Upper lobe of left lung (tissue), 4 donors: ENCODE results near the gene TMEM178B.

Experiments
- EP300 ChIP-seq, 4 donors: sonication (generic); formaldehyde crosslinking; IDR thresholded peaks; one replicate each; pipeline ENCODE4 v1.5.1; 2017; ENCODE audit warnings: antibody characterized with exemption in 4 of 4, control low read depth in 2 of 4
- POLR2A ChIP-seq, 4 donors: fragments of 450-650 bp; IDR thresholded peaks; one replicate each; pipeline ENCODE4 v1.5.1; 2016 to 2017; ENCODE audit warnings: antibody characterized with exemption in 4 of 4, mild to moderate bottlenecking in 2 of 4
- POLR2AphosphoS5 ChIP-seq, 2 donors: sonication (generic); formaldehyde crosslinking; IDR thresholded peaks; one replicate each; pipeline ENCODE4 v1.5.1; 2017; ENCODE audit warnings: antibody characterized with exemption in 2 of 2
- TF ChIP-seq, protein P1 (sequence below), 6 experiments: fragments of 450-650 bp in 4 of 6; fragments of 200-600 bp in 2 of 6; sonication (generic) in 2 of 6; IDR thresholded peaks; one replicate each; pipeline ENCODE4 v1.5.1; 2016 to 2019; ENCODE audit warnings: antibody characterized with exemption in 6 of 6

DNA sequence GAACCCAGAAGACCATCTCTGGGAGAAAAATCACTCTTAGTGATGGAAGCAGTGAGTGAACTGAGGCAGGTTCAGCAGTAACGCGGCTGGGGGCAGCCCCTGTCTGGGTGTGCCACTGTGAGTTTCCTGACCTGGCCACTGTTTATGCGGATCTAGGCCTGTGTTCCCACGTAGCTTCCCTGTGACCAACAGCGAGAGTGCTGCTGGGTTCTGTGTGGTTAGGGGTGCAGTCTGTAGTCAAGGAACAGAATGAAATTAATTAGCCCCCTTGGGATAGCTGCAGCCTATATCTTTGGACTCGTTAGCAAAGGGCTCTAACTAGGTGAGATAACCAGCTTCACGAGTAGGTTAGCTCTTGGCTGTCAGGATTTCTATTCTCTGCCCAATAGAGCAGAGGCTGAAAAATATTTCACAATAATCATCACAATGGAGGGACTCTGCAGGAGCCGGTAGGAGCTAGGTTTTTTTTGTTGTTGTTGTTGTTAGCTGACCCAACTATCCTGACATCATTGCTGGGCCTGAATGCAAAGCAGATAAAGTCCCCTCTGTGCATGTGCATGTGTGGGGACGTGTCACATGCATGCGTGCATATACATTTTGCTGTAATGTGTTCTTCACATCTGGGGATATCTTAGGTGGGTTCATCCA, 164.9 kb downstream of the TMEM178B start:
- TF ChIP-seq EP300 (IDR thresholded peaks at IDR 0.05) (no peak), POLR2A (IDR thresholded peaks at IDR 0.05) (no peak), POLR2AphosphoS5 (IDR thresholded peaks at IDR 0.05) (no peak)
- TF ChIP-seq, protein P1, sequence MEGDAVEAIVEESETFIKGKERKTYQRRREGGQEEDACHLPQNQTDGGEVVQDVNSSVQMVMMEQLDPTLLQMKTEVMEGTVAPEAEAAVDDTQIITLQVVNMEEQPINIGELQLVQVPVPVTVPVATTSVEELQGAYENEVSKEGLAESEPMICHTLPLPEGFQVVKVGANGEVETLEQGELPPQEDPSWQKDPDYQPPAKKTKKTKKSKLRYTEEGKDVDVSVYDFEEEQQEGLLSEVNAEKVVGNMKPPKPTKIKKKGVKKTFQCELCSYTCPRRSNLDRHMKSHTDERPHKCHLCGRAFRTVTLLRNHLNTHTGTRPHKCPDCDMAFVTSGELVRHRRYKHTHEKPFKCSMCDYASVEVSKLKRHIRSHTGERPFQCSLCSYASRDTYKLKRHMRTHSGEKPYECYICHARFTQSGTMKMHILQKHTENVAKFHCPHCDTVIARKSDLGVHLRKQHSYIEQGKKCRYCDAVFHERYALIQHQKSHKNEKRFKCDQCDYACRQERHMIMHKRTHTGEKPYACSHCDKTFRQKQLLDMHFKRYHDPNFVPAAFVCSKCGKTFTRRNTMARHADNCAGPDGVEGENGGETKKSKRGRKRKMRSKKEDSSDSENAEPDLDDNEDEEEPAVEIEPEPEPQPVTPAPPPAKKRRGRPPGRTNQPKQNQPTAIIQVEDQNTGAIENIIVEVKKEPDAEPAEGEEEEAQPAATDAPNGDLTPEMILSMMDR (IDR thresholded peaks at IDR 0.05), result no peak
